ENCODE results near the gene APPL2.

DNA sequence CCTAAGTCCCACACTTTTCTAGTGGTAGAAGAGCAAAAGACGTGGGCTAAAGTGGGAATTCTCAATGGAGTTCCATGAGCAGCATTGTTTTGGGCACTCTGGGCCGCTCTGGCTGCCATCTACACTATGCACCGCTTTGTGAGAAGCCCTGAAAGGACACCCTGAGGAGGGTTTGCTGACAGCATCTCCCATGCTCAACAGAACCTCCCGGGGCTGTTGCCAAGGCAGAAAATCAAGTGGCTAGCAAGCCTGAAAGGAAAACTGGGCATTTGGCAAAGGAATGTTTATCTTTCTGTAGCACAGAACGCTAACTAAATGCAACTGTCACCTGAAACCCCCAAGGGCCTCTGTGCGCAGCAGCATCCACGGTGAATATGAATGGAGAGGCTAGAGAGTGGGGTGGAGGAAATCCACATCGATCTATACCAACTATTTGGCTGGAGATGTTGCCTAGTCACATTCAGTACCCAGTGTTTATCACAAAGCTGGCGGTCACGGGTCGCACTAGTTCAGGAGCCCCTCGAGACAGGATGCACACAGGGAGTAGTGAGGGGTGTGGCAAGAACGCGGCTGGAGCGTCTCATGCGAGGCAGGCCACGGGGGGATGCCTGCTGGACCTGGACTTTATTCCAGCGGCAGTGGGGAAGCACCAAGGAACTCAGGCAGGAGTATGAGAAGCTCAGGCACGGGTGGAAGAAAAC lies 14.2 kb downstream of the APPL2 start:
- TF ChIP-seq POLR2A (IDR thresholded peaks at IDR 0.05), result no peak
- TF ChIP-seq, protein P1, sequence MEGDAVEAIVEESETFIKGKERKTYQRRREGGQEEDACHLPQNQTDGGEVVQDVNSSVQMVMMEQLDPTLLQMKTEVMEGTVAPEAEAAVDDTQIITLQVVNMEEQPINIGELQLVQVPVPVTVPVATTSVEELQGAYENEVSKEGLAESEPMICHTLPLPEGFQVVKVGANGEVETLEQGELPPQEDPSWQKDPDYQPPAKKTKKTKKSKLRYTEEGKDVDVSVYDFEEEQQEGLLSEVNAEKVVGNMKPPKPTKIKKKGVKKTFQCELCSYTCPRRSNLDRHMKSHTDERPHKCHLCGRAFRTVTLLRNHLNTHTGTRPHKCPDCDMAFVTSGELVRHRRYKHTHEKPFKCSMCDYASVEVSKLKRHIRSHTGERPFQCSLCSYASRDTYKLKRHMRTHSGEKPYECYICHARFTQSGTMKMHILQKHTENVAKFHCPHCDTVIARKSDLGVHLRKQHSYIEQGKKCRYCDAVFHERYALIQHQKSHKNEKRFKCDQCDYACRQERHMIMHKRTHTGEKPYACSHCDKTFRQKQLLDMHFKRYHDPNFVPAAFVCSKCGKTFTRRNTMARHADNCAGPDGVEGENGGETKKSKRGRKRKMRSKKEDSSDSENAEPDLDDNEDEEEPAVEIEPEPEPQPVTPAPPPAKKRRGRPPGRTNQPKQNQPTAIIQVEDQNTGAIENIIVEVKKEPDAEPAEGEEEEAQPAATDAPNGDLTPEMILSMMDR (IDR thresholded peaks at IDR 0.05 in 4 of 5, conservative IDR thresholded peaks at IDR 0.05 in 1 of 5), result no peak
